H4 (cell line): ENCODE results near the gene RASGRF2. TPM values are rescaled to one million over a fixed set of nuclear protein-coding genes. Genes with fewer than 3 reads are reported as not detected.
A peak's percentile ranks its signal among the peaks of the same experiment; 100 is the strongest.

Experiments
- DNase-seq: peaks from one replicate; pipeline ENCODE4 v3.0.0-alpha.2; 2015; ENCODE audit warnings: low spot score
- total RNA-seq: library from RNA; depleted of rRNA; stranded (reverse); fragments of >200 nt; shearing (Covaris generic); gene quantifications from 2 replicates; pipeline ENCODE4 v1.2.3, GENCODE V29; 2014

Gene RASGRF2
- total RNA-seq, 1 experiment from 2014 or later: 7.4 TPM

- no peak for DNase-seq
Observed at GRCh38 chr5:80951366-80951765, 8.8 kb upstream of the RASGRF2 start.

- no peak for DNase-seq
Observed at GRCh38 chr5:80953587-80953986, 6.6 kb upstream of the RASGRF2 start.

- DNase-seq: no peak
Observed at GRCh38 chr5:80955082-80955590, 5.0 kb upstream of the RASGRF2 start.

- DNase-seq: no peak
Observed at GRCh38 chr5:80956272-80956671, 3.9 kb upstream of the RASGRF2 start.

- DNase-seq: no peak
Observed at GRCh38 chr5:80957031-80957761, 3.0 kb upstream of the RASGRF2 start.

- no peak for DNase-seq
Observed at GRCh38 chr5:80958616-80959015, 1.5 kb upstream of the RASGRF2 start.

- DNase-seq: no peak
Observed at GRCh38 chr5:80959138-80959537, 1.0 kb upstream of the RASGRF2 start.

GRCh38 chr5:80960531-80961375, 590 bp downstream of the RASGRF2 start:
- no peak for DNase-seq

GRCh38 chr5:80961376-80962281, 1.5 kb downstream of the RASGRF2 start:
- DNase-seq: no peak

GRCh38 chr5:80962630-80963520, 2.7 kb downstream of the RASGRF2 start:
- DNase-seq: no peak

GRCh38 chr5:80963521-80963895, 3.3 kb downstream of the RASGRF2 start:
- DNase-seq: no peak

- DNase-seq: no peak
Observed at GRCh38 chr5:80963966-80964481, 3.9 kb downstream of the RASGRF2 start.

- no peak for DNase-seq
Observed at GRCh38 chr5:80964491-80964890, 4.3 kb downstream of the RASGRF2 start.

- DNase-seq: no peak
Observed at GRCh38 chr5:80964919-80965318, 4.8 kb downstream of the RASGRF2 start.

- peak; percentile 95 for DNase-seq
Observed at GRCh38 chr5:80967500-80968181, 7.5 kb downstream of the RASGRF2 start.

GRCh38 chr5:80973027-80973426, 12.9 kb downstream of the RASGRF2 start:
- no peak for DNase-seq

GRCh38 chr5:80975065-80975464, 14.9 kb downstream of the RASGRF2 start:
- no peak for DNase-seq

- no peak for DNase-seq
Observed at GRCh38 chr5:80976985-80977384, 16.8 kb downstream of the RASGRF2 start.

- no peak for DNase-seq
Observed at GRCh38 chr5:80977764-80978163, 17.6 kb downstream of the RASGRF2 start.

- no peak for DNase-seq
Observed at GRCh38 chr5:80978772-80979317, 18.7 kb downstream of the RASGRF2 start.
